Activated CD4-positive, alpha-beta memory T cell treated with anti-CD3 and anti-CD28 coated beads, Interleukin-2, amount 10 ng/mL, durations not matched to agents 7 days and 5 days (primary cell): ENCODE measurements around the gene MYLK. TPM values are rescaled to one million over a fixed set of nuclear protein-coding genes. Genes with fewer than 3 reads are reported as not detected.

Source experiments
- CTCF ChIA-PET: fragments of 350-600 bp; sonication (Branson Sonifier 250); formaldehyde crosslinking; loops from one replicate; lab custom pipeline; 2021; ENCODE audit warnings: antibody characterized with exemption, inconsistent platforms; lab: Charles Lee
- POLR2A ChIA-PET: fragments of 350-600 bp; sonication (Branson Sonifier 250); formaldehyde crosslinking; loops from one replicate; lab custom pipeline; 2021; ENCODE audit warnings: antibody characterized with exemption; lab: Charles Lee
- DNase-seq: peaks from one replicate; pipeline ENCODE4 v3.0.0-alpha.2; 2020
- H3K27ac Mint-ChIP-seq: one replicate; pipeline ENCODE4 v1.8.0; 2021; ENCODE audit warnings: mild to moderate bottlenecking, mixed read lengths
- H3K27me3 Mint-ChIP-seq: one replicate; pipeline ENCODE4 v1.8.0; 2021; ENCODE audit warnings: mixed read lengths
- H3K36me3 Mint-ChIP-seq: one replicate; pipeline ENCODE4 v1.8.0; 2021; ENCODE audit warnings: low read depth, mixed read lengths
- H3K4me1 Mint-ChIP-seq: one replicate; pipeline ENCODE4 v1.8.0; 2021; ENCODE audit warnings: mixed read lengths
- H3K4me3 Mint-ChIP-seq: one replicate; pipeline ENCODE4 v1.8.0; 2021; ENCODE audit warnings: mild to moderate bottlenecking, mixed read lengths
- H3K9me3 Mint-ChIP-seq: one replicate; pipeline ENCODE4 v1.8.0; 2021; ENCODE audit warnings: mixed read lengths
- total RNA-seq, 2 experiments: library from RNA; stranded (reverse); gene quantifications; one replicate each; pipeline ENCODE4 v1.2.3, GENCODE V29; 2021

Gene MYLK
- total RNA-seq, 2 experiments from 2014 or later, result 0.50 to 0.68 TPM

DNA sequence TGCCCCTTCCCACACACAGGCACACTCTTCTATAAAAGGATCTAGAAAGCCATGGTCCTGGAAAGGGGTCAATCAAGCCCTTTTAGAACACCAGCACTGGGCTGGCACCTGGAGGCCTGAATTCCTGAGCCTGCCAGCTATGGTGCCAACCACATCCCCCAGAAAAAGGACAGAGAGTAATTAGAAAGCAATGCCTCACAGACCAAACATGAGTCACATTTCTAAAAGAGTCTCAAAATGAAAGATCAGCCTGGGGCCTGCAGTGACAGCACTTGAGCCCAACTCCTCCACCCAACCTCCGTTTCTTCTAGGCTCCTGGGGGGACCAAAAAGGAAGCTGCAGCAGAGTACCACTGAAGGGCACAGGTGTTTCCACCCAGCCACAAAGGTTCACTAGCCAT, 14.1 kb downstream of the MYLK start:
- peaks cover 20% of the 10 kb centered on the region for H3K27me3 Mint-ChIP-seq
- H3K9me3 Mint-ChIP-seq, result no peaks in the 10 kb centered on the region
- no peaks in the 10 kb centered on the region for H3K36me3 Mint-ChIP-seq
- peaks cover 11% of the 10 kb centered on the region for H3K4me1 Mint-ChIP-seq
- CTCF ChIA-PET, result no interaction called here
- no peak for DNase-seq
- H3K4me3 Mint-ChIP-seq, result no peak overlapping the region
- POLR2A ChIA-PET, result no interaction called here
- H3K27ac Mint-ChIP-seq, result no peak overlapping the region

- Mint-ChIP-seq H3K36me3 (no peaks in the 10 kb centered on the region), H3K27ac (no peak overlapping the region), H3K9me3 (no peaks in the 10 kb centered on the region), H3K4me3 (no peak overlapping the region), H3K27me3 (peaks cover 14% of the 10 kb centered on the region), H3K4me1 (peaks cover 11% of the 10 kb centered on the region)
- POLR2A ChIA-PET, result no interaction called here
- no peak for DNase-seq
- CTCF ChIA-PET, result no interaction called here
Measured at GRCh38 chr3:123869165-123869564, 15.0 kb downstream of the MYLK start.

- Mint-ChIP-seq H3K4me3 (no peak overlapping the region), H3K27ac (no peak overlapping the region), H3K4me1 (no peaks in the 10 kb centered on the region), H3K9me3 (no peaks in the 10 kb centered on the region), H3K36me3 (no peaks in the 10 kb centered on the region), H3K27me3 (peaks cover 2% of the 10 kb centered on the region)
- DNase-seq, result no peak
- CTCF ChIA-PET, result interaction anchor here (0.6 kb wide), 1 partner anchor 1175 kb away, joined by 3 read pairs; no protein-coding TSS in a partner anchor
- POLR2A ChIA-PET, result no interaction called here
Measured at GRCh38 chr3:123864706-123865105, 19.4 kb downstream of the MYLK start.

DNA sequence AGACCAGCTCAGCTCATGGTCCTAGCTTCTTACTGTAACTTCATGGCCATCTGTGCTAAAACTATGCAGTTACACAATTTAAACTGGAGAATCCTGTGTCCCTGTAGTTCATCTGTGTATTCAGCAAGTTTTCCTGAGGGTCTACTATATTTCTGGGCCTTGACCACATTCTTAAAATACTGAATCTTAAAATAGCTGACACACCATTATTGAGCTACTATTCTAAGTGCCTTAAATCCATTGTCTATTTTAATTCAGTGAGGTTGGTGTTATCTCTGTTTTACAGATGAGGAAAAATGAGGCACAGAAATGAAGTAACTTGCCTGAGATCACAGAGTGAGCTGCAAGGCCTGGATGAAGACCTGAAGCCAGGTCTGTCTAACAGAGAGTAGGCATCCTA, 22.0 kb downstream of the MYLK start:
- Mint-ChIP-seq H3K36me3 (no peaks in the 10 kb centered on the region), H3K4me1 (no peaks in the 10 kb centered on the region), H3K4me3 (no peak overlapping the region), H3K27ac (no peak overlapping the region), H3K27me3 (peaks cover 5% of the 10 kb centered on the region), H3K9me3 (peaks cover 3% of the 10 kb centered on the region)
- ChIA-PET POLR2A (no interaction called here), CTCF (no interaction called here)
- DNase-seq, result no peak

DNA sequence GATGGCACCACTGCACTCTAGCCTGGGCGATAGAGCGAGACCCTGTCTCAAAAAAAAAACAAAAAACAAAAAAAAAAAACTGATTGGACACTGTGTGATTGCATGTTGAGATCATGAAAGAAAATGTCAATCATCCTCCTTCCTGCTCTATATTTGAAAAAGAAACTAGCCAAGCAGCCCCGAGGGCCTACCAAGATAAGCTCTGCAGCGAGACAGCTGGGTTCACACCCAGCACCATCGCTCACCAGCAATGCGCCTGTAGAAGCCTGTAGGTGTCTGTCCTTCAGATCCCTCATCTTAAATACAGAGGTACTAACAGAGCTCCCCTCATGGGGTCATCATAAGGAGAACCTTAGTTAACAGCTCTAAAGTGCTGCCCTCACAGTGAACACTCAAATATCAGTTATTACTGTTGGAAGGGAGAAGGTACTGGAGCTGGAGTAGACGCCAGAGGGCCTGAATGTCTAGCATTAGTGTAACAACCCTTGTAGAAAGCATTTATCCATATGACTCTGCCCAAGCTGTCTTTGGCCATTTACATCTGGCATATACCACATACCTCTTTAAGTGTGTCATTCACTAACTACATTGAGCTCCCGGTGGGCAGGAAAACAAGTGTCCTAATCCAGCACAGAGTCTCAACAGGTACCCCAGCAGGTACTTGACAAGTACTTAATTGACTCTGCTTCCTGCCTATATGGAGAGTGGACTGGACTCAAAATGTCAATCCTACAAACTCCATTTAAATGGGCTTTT, 22.9 kb downstream of the MYLK start:
- Mint-ChIP-seq H3K27ac (no peak overlapping the region), H3K36me3 (no peaks in the 10 kb centered on the region), H3K27me3 (peaks cover 5% of the 10 kb centered on the region), H3K4me3 (no peak overlapping the region), H3K9me3 (peaks cover 3% of the 10 kb centered on the region), H3K4me1 (no peaks in the 10 kb centered on the region)
- POLR2A ChIA-PET, result no interaction called here
- CTCF ChIA-PET, result no interaction called here
- no peak for DNase-seq

GRCh38 chr3:123859177-123859576, 25.0 kb downstream of the MYLK start:
- H3K9me3 Mint-ChIP-seq, result peaks cover 5% of the 10 kb centered on the region
- no peak overlapping the region for H3K4me3 Mint-ChIP-seq
- POLR2A ChIA-PET, result no interaction called here

GRCh38 chr3:123854905-123855304, 29.2 kb downstream of the MYLK start:
- ChIA-PET POLR2A (no interaction called here), CTCF (no interaction called here)
- peaks cover 11% of the 10 kb centered on the region for H3K9me3 Mint-ChIP-seq
- H3K36me3 Mint-ChIP-seq, result peaks cover 6% of the 10 kb centered on the region
- H3K4me1 Mint-ChIP-seq, result peaks cover 8% of the 10 kb centered on the region
- no peak overlapping the region for H3K27ac Mint-ChIP-seq
- H3K4me3 Mint-ChIP-seq, result no peak overlapping the region
- peaks cover 3% of the 10 kb centered on the region for H3K27me3 Mint-ChIP-seq
- DNase-seq, result no peak

More at GRCh38 chr3:123859177-123859576, 25.0 kb downstream of the MYLK start:
- peaks cover 2% of the 10 kb centered on the region for H3K36me3 Mint-ChIP-seq
- H3K27me3 Mint-ChIP-seq, result peaks cover 3% of the 10 kb centered on the region
- CTCF ChIA-PET, result no interaction called here
- DNase-seq, result no peak
- no peak overlapping the region for H3K27ac Mint-ChIP-seq
- peaks cover 8% of the 10 kb centered on the region for H3K4me1 Mint-ChIP-seq

- CTCF ChIA-PET, result no interaction called here
- DNase-seq, result no peak
- POLR2A ChIA-PET, result no interaction called here
- Mint-ChIP-seq H3K27me3 (no peaks in the 10 kb centered on the region), H3K27ac (no peak overlapping the region), H3K4me3 (no peak overlapping the region), H3K36me3 (peaks cover 6% of the 10 kb centered on the region), H3K4me1 (peaks cover 8% of the 10 kb centered on the region), H3K9me3 (peaks cover 17% of the 10 kb centered on the region)
Measured at GRCh38 chr3:123853686-123854372, 30.3 kb downstream of the MYLK start.

- Mint-ChIP-seq H3K27me3 (peaks cover 2% of the 10 kb centered on the region), H3K4me1 (no peaks in the 10 kb centered on the region)
- no peak for DNase-seq
Measured at GRCh38 chr3:123847209-123847608, 36.9 kb downstream of the MYLK start.

GRCh38 chr3:123843668-123844067, 40.5 kb downstream of the MYLK start:
- Mint-ChIP-seq H3K4me3 (no peak overlapping the region), H3K9me3 (peaks cover 15% of the 10 kb centered on the region), H3K36me3 (no peaks in the 10 kb centered on the region), H3K4me1 (peaks cover 4% of the 10 kb centered on the region), H3K27ac (no peak overlapping the region), H3K27me3 (peaks cover 13% of the 10 kb centered on the region)
- no peak for DNase-seq
- POLR2A ChIA-PET, result no interaction called here
- CTCF ChIA-PET, result no interaction called here

More at GRCh38 chr3:123847209-123847608, 36.9 kb downstream of the MYLK start:
- POLR2A ChIA-PET, result no interaction called here
- Mint-ChIP-seq H3K27ac (no peak overlapping the region), H3K36me3 (no peaks in the 10 kb centered on the region), H3K4me3 (no peak overlapping the region), H3K9me3 (peaks cover 16% of the 10 kb centered on the region)
- CTCF ChIA-PET, result no interaction called here

DNA sequence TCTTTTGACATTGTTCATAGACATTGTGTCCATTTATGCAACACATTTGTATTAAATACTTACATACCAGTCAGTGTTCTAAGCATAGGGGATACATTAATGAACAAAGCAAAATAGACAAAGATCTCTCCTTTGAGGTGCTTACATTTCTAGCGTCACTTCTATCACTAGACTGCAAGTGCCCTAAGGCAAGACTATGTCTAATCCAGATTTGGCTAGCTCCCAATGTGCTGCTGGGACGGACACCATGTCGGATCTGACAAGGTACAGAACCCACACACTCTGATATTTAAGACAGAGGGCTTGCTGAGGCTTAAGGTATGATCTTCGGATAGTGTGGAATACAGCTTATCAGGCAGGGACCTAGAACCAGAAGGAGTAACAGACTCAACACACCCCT, 41.4 kb downstream of the MYLK start:
- DNase-seq, result no peak
- peaks cover 4% of the 10 kb centered on the region for H3K4me1 Mint-ChIP-seq
- CTCF ChIA-PET, result no interaction called here
- H3K27ac Mint-ChIP-seq, result no peak overlapping the region
- POLR2A ChIA-PET, result no interaction called here
- H3K27me3 Mint-ChIP-seq, result peaks cover 18% of the 10 kb centered on the region
- H3K4me3 Mint-ChIP-seq, result no peak overlapping the region
- peaks cover 10% of the 10 kb centered on the region for H3K9me3 Mint-ChIP-seq
- H3K36me3 Mint-ChIP-seq, result no peaks in the 10 kb centered on the region

GRCh38 chr3:123841476-123842238, 42.5 kb downstream of the MYLK start:
- ChIA-PET POLR2A (no interaction called here), CTCF (no interaction called here)
- H3K36me3 Mint-ChIP-seq, result no peaks in the 10 kb centered on the region
- H3K27me3 Mint-ChIP-seq, result peaks cover 20% of the 10 kb centered on the region
- DNase-seq, result no peak
- H3K9me3 Mint-ChIP-seq, result peaks cover 10% of the 10 kb centered on the region
- peaks cover 4% of the 10 kb centered on the region for H3K4me1 Mint-ChIP-seq
- H3K27ac Mint-ChIP-seq, result no peak overlapping the region
- H3K4me3 Mint-ChIP-seq, result no peak overlapping the region

GRCh38 chr3:123840961-123841360, 43.2 kb downstream of the MYLK start:
- H3K4me1 Mint-ChIP-seq, result peaks cover 4% of the 10 kb centered on the region
- H3K27me3 Mint-ChIP-seq, result peaks cover 25% of the 10 kb centered on the region
- H3K4me3 Mint-ChIP-seq, result no peak overlapping the region
- no peak overlapping the region for H3K27ac Mint-ChIP-seq
- POLR2A ChIA-PET, result no interaction called here
- DNase-seq, result no peak
- peaks cover 7% of the 10 kb centered on the region for H3K9me3 Mint-ChIP-seq
- no peaks in the 10 kb centered on the region for H3K36me3 Mint-ChIP-seq
- CTCF ChIA-PET, result no interaction called here
